A549 (cell line): ENCODE data around the gene ESR2.

Experiments
- CHD2 ChIP-seq: fragments of 150-350 bp; IDR thresholded peaks from 2 replicates; pipeline ENCODE4 v1.6.1; 2014; ENCODE audit warnings: low read length; ENCODE audit not compliant: partially characterized antibody
- EP300 ChIP-seq, 2 experiments: fragments of >200 bp; sonication (Bioruptor Twin); formaldehyde crosslinking; IDR thresholded peaks; 2 replicates in 1 of 2; 3 replicates in 1 of 2; pipeline ENCODE4 v1.6.1; 2016 to 2017
- GATA3 ChIP-seq: IDR thresholded peaks from 2 replicates; pipeline ENCODE4 v1.6.1; 2012; ENCODE audit warnings: borderline replicate concordance
- HOXA7 ChIP-seq: fragments of 250-450 bp; sonication (Bioruptor Pico); IDR thresholded peaks from 2 replicates; pipeline ENCODE4 v1.5.0; 2020; ENCODE audit warnings: mild to moderate bottlenecking, moderate library complexity
- JUN ChIP-seq, 2 experiments: fragments of >200 bp; sonication (Bioruptor Twin); formaldehyde crosslinking; IDR thresholded peaks; 2 replicates in 1 of 2; 3 replicates in 1 of 2; pipeline ENCODE4 v1.6.1; 2016 to 2017
- JUNB ChIP-seq: fragments of >200 bp; sonication (Bioruptor Twin); formaldehyde crosslinking; IDR thresholded peaks from 2 replicates; pipeline ENCODE4 v1.6.1; 2016
- NR3C1 ChIP-seq: fragments of >200 bp; sonication (Bioruptor Twin); formaldehyde crosslinking; IDR thresholded peaks from 3 replicates; pipeline ENCODE4 v1.6.1; 2017
- PHF8 ChIP-seq: fragments of 200-600 bp; sonication (generic); IDR thresholded peaks from 2 replicates; pipeline ENCODE4 v1.6.1; 2016; ENCODE audit warnings: low read depth, mild to moderate bottlenecking, antibody characterized with exemption, moderate library complexity, borderline replicate concordance
- POLR2A ChIP-seq: IDR thresholded peaks from 2 replicates; pipeline ENCODE4 v1.6.1; 2012; ENCODE audit warnings: mild to moderate bottlenecking, low read length
- POLR2AphosphoS2 ChIP-seq: conservative IDR thresholded peaks from 2 replicates; pipeline ENCODE4 v1.6.1; 2012; ENCODE audit warnings: low read length, improper control_type of control experiment, inconsistent platforms
- RAD21 ChIP-seq, 2 experiments: fragments of >200 bp in 1 of 2; sonication (Bioruptor Twin) in 1 of 2; formaldehyde crosslinking in 1 of 2; IDR thresholded peaks in 1 of 2; conservative IDR thresholded peaks in 1 of 2; 2 replicates in 1 of 2; 3 replicates in 1 of 2; pipeline ENCODE4 v1.6.1; 2012 to 2018; ENCODE audit warnings: inconsistent platforms in 1 of 2
- TF ChIP-seq, protein P1 (sequence below): fragments of >200 bp; sonication (Bioruptor Twin); formaldehyde crosslinking; IDR thresholded peaks from 3 replicates; pipeline ENCODE4 v1.5.1; 2016
- TF ChIP-seq, protein P2 (sequence below): fragments of 450-650 bp; IDR thresholded peaks from 2 replicates; pipeline ENCODE4 v1.6.1; 2014; ENCODE audit warnings: antibody characterized with exemption
- TF ChIP-seq, protein P3 (sequence below): fragments of 150-350 bp; IDR thresholded peaks from 2 replicates; pipeline ENCODE4 v1.6.1; 2014; ENCODE audit warnings: low read depth, mild to moderate bottlenecking, low read length

DNA sequence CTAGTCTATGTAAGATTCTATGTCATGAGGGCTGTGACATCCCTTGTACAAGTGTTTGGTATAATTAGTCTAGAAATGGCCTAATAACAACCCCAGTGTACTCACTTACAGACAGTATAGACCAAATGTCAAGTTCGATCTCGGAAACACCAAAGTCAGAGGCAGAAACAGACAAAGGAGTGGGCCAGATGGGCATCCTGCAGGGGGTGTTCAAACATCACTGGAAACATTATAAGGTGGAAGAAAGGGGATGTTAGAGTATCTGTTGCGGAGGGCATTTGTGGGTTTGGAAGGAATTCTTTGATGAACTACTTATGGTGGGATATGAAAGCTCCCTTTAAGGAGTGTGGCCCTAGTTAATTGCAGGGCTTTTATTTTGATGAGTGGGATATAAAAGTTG, 134.6 kb downstream of the ESR2 start:
- TF ChIP-seq, protein P1, sequence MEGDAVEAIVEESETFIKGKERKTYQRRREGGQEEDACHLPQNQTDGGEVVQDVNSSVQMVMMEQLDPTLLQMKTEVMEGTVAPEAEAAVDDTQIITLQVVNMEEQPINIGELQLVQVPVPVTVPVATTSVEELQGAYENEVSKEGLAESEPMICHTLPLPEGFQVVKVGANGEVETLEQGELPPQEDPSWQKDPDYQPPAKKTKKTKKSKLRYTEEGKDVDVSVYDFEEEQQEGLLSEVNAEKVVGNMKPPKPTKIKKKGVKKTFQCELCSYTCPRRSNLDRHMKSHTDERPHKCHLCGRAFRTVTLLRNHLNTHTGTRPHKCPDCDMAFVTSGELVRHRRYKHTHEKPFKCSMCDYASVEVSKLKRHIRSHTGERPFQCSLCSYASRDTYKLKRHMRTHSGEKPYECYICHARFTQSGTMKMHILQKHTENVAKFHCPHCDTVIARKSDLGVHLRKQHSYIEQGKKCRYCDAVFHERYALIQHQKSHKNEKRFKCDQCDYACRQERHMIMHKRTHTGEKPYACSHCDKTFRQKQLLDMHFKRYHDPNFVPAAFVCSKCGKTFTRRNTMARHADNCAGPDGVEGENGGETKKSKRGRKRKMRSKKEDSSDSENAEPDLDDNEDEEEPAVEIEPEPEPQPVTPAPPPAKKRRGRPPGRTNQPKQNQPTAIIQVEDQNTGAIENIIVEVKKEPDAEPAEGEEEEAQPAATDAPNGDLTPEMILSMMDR: no peak
- TF ChIP-seq RAD21 (conservative IDR thresholded peaks at IDR 0.05 in 1 of 2, IDR thresholded peaks at IDR 0.05 in 1 of 2) (peak in 1 of 2 experiments; percentile 27; a peak in 1 of 5 replicates), JUNB (no peak), CHD2 (no peak), JUN (IDR thresholded peaks at IDR 0.05) (no peak), POLR2A (no peak), NR3C1 (no peak), POLR2AphosphoS2 (no peak), PHF8 (no peak), GATA3 (no peak), EP300 (IDR thresholded peaks at IDR 0.05) (no peak), HOXA7 (CRISPR knock-in tag) (no peak)
- TF ChIP-seq, protein P2, sequence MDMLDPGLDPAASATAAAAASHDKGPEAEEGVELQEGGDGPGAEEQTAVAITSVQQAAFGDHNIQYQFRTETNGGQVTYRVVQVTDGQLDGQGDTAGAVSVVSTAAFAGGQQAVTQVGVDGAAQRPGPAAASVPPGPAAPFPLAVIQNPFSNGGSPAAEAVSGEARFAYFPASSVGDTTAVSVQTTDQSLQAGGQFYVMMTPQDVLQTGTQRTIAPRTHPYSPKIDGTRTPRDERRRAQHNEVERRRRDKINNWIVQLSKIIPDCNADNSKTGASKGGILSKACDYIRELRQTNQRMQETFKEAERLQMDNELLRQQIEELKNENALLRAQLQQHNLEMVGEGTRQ: no peak
- TF ChIP-seq, protein P3, sequence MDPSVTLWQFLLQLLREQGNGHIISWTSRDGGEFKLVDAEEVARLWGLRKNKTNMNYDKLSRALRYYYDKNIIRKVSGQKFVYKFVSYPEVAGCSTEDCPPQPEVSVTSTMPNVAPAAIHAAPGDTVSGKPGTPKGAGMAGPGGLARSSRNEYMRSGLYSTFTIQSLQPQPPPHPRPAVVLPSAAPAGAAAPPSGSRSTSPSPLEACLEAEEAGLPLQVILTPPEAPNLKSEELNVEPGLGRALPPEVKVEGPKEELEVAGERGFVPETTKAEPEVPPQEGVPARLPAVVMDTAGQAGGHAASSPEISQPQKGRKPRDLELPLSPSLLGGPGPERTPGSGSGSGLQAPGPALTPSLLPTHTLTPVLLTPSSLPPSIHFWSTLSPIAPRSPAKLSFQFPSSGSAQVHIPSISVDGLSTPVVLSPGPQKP: no peak
